Hematopoietic multipotent progenitor cell treated with erythropoietin and hydrocortisone succinate and interleukin-3 and kit ligand, for 4 days (in vitro differentiated cells): ENCODE results near the gene SLIT3.

ENCODE experiments used
- DNase-seq: peaks from one replicate; pipeline ENCODE4 v3.0.0-alpha.2; 2015

The SLIT3 gene

DNA sequence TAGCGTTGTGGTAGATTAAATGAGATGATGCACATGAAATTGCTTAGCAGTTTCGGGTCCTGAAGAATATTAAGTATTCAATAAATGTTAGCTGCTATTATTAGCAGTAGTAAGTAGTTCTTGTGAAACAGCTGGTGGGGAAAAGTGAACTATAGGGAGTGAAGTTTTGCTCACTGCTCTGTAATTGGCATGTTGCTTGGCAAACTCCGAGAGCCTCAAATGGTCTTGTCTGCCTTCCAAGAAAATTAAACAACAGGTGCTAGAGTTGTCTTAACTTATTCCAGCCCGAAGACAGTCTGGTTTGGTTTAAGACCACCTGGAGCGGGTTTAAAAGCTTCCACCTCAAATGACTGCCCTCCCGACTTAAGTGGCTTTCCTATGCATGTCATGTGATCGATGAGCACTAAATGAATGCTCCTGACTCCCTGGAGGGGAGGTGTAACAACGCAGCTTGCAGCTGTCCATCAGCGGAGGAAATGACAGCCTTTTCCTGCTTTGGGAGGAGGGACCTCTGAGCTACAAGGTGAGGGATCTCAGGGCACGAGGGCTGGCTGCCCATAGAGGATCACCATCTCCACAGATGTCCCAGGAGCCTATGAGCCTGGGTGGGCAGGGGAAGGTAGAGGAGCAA lies 518.9 kb downstream of the SLIT3 start:
- no peak for DNase-seq

DNA sequence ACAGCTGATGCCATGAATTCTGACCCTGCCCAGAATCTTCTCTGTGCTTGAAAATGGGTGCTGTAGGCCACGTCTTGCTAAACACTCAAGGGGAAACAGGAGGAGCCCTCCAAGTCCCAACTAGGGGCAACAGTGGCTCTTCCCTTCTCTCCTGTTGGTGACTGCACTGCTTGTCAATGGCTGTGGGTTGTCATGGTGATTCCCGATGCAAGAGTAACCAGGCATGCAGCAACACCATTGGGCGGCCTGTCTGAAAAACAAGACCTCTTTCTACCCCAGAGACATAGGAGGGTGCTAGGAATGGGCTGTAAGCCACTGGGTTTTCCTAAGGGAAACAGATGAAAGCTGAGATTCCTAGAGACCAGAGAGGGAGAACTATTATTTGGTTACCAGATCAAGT lies 520.1 kb downstream of the SLIT3 start:
- DNase-seq, result no peak

DNA sequence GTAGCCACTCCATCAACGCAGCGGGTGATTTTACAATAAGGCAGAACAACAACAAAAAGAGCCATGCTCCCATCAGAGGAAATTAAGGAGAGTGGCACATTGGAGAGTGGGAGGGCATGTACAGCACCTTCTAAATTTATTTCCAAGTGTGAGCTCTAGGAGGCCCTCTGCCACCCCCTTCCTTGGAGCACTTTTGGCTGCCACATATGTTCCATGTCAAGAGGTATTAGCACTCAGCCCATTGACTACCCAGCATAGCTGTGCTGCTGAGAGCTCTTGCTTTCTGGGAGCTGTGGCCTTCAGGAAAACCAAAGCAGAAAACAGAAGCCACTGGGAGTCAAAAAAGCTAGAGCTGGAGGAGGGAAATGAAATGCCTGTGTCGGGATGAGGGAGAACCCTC lies 521.6 kb downstream of the SLIT3 start:
- DNase-seq, result no peak

- no peak for DNase-seq
Measured at GRCh38 chr5:168778536-168778935, 522.4 kb downstream of the SLIT3 start.

DNA sequence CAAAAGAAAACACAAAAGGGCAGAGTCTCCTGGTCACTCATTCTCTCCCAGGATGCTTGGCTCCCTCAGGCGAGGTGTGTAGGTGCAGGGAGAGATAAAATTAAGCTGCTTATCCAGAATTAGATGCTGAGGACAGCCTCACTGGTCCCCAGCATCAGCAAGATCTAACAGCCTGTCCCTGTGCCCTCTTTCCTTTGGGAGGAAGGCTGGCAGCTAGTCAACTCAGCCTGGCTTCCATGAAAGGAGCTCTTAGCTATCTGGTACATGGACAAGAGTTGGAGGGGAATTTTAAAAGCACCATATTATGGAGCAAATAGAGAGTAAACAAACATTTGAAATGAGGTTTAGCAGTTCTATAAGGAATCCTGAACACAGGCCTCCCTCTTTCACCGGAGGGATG lies 523.3 kb downstream of the SLIT3 start:
- DNase-seq, result no peak

GRCh38 chr5:168776070-168776469 lies 524.9 kb downstream of the SLIT3 start:
- DNase-seq, result no peak

DNA sequence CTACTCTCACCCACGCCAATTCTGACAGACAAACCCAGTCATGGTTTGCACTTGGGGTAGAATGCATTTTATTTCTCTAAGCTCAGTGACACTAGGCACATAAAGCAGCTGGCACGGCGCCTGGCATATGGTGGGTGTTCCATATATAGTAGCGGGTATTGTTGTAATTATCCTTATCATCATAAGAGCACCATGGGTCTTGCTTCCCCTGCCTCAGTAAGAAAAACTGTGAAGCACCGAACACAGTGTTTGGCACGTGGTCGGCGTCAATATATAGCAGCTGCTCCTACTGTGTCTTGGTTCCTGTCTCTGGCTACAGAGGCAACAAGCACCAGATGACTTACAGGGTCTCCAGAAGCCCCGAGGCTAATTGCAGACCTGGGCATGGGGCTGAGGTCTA lies 527.7 kb downstream of the SLIT3 start:
- DNase-seq, result peak; percentile 13

- DNase-seq, result no peak
Measured at GRCh38 chr5:168772316-168772961, 528.5 kb downstream of the SLIT3 start.

DNA sequence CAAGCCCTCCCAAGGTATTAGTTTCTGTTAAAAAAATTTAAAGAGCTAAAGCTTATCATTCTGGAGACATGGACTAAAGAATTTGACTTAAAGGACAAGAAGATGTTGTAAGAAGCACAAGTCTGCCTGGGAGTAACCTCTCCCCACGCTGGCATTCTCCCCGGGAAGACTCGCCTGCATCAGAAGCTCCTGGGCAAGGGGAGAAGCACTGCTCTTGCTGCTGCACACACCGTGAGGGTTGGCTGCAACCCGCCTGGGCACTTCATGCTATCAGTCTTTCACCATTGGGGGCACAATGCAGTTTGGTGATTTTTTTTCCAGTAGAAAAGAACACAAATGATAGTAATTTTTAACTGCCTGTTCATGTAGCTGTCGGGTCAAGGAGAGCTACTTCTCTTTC lies 529.3 kb downstream of the SLIT3 start:
- DNase-seq, result no peak

- DNase-seq, result no peak
Measured at GRCh38 chr5:168770996-168771395, 529.9 kb downstream of the SLIT3 start.

GRCh38 chr5:168770036-168770498 lies 530.9 kb downstream of the SLIT3 start:
- DNase-seq, result no peak

- DNase-seq, result no peak
Measured at GRCh38 chr5:168768172-168768571, 532.8 kb downstream of the SLIT3 start.

GRCh38 chr5:168766426-168766700 lies 534.6 kb downstream of the SLIT3 start:
- no peak for DNase-seq

DNA sequence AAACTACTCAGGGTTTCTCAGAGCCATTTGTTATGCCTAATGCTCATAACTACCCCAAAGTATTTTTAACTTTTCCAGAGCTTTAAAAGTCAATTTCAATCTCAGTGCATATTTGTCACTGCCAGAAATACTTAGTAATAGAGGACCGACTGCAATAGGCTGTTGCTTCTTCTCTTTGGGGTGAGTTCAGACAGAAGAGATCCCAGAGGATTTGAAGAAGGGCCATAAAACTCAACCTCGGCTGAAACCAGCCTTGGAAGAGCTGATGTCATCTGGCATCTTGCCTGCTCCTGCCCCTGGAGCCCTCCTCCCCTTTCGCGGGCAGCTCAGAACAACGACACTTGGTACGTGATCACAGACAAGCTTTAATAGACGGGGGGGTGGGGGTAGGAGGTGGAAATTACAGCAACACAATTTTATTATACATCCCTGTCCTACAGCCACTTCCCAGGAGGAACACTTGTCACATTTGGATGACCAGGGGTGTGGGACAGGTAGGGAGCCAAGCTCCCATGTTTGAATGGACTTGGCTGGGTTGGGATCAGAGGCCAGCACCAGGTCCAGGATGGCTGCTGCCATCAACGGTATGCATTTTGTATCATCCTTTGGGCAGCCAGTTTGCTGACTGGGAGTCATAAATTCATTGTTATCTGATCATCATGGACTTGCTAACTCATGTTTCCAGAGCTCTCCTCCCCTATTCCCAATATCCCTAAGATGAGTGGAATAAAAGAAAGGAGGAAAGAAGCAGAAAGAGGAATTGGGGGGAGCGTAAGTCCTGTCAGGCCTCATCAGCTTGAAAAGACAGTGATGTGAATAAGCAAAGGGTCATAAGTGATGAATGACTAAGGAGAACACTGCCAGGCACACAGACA lies 535.2 kb downstream of the SLIT3 start:
- DNase-seq, result no peak

GRCh38 chr5:168765086-168765550 lies 535.8 kb downstream of the SLIT3 start:
- DNase-seq, result no peak

GRCh38 chr5:168756453-168757391 lies 544.2 kb downstream of the SLIT3 start:
- no peak for DNase-seq

DNA sequence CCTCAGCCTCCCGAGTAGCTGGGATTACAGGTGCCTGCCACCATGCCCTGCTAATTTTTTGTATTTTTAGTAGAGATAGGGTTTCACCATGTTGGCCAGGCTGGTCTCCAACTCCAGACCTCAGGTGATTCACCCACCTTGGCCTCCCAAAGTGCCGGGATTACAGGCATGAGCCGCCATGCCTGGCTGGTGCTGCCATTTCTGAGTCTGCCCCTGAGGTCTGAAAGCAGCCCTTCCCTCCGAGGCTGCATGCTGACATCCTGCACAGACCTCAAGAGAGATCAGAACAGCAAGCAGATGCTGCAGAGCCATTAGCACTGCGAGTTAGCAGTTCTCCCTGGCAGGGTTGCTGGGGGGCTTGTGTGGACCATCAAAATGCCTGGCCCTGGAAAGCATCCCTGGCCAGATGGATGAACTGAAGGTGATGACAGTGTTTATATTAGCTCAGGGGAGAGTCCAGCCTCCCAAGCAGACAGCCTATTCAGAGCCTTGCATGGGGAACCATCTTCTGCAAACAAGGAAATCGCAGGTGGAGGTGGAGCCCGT lies 545.3 kb downstream of the SLIT3 start:
- no peak for DNase-seq

DNA sequence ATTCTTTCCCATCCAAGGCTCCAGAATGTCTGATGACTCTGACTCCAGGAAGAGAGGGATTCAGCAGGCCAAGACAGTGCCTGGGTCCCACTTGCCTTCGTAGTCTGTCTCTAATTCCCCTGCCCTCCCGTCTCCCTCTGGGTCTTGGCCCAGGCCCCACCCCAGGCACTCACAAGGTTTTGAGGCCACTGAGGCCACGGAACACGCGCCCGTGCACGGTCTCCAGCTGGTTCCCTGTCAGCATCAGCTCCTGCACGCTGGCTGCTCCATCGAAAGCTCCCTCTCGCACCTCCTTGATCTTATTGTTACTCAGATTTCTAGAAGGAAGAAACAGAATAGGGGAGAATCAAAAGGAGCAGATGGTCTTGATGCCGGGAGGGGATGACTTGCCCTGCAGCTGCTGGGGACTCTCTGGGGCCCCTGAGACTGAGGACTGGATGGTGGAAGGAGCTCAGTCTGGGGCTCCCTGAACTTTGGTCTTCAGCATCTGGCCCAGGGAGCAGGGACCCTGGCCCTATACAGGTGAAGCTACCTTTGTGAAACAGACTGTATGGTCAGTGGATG lies 547.2 kb downstream of the SLIT3 start:
- DNase-seq, result no peak

DNA sequence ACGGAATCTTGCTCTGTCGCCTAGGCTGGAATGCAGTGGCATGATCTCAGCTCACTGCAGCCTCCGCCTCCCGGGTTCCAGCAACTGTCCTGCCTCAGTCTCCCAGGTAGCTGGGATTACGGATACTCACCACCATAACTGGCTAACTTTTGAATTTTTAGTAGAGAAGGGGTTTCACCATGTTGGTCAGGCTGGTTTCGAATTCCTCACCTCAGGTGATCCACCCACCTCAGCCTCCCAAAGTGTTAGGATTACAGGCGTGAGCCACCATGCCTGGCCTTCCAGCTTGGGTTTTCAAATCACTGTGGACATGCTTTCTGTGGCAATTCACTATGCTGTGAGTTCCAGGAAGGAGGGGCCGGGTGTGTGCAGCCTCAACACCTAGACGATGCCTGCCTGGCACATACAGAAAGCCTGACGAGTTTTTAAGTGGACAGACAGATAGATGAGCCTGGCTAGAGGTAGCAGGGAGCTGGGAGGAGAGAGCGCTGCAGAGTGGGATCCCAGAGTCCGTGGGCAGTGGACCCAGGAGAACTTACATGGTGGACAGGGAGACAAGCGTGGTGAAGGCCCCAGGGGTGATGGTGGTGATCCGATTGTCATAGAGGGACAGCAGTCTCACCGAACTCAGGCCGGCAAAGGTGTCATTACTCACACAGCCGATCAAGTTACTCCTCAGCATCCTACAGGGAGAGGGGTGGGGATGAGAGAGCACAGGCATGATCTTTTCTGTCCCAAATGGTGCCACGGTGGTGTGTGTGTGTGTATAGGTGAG lies 548.3 kb downstream of the SLIT3 start:
- DNase-seq, result no peak

DNA sequence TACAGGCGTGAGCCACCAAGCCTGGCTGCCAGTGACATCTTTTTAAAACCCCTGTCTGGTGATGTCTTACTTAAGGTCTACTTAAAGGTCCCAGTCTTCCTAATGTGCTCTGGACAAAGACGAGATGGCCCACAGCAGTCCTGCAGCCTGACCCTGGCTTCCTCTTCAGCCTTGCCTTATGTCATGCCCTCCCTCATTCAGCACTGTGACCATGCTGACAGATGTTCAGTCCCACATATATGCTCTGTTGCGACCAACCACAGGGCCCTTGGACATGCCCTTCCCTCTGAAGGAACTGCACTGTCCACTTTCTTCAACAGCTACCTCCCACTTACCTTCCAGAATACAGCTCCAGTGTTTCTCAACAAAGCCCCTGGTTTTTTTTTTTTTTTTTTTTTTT lies 548.9 kb downstream of the SLIT3 start:
- DNase-seq, result no peak

DNA sequence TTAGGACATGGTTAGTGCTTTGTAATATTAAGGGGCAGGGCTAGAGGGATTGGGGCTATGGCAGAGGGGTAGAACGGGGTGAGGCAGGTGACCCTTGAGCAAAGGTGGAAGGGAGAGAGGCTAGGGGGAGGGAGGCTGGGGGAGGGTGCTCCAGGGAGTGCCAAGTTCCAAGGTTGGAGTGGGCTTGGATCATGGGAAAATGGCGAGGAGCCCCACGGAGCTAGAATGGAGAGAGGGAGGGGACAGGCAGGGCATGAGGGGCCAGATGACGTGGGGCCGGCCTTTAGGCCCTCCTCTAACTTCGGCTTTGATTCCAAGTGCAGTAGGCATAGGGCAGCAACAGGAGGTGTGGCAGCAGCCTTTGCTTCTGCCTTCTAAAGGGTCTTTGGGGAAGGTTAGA lies 550.0 kb downstream of the SLIT3 start:
- DNase-seq, result no peak
